Stimulated activated CD8-positive, alpha-beta memory T cell treated with anti-CD3 and anti-CD28 coated beads, Interleukin-7, amount 100 ng/mL, for 4 hours (primary cell): ENCODE results near the gene B3GNT2.

Source experiments
- DNase-seq, 2 donors: peaks; one replicate each; pipeline ENCODE4 v3.0.0-alpha.2; 2020; ENCODE audit warnings: low read depth in 2 of 2

B3GNT2 gene

DNA sequence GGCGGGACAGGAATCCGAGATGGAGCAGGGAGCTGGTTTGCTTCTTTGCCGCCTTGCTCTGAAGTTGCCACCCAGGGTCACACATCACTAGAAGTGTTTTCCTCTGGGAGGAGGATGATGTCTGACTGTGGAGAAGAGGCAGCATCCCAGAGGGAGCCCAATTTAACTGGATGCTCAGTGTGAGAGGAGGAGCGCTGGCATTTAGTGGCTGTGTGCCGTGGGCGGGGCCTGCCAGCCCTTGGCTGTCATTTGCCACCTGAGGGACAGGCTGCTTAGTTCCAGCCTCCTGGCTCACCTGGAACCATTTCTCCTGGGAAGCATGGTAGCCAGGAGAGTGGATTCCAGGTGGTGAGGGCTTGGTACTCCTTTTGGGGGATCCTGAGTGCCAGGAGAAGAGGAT, 9.6 kb downstream of the B3GNT2 start:
- DNase-seq = no peak

DNA sequence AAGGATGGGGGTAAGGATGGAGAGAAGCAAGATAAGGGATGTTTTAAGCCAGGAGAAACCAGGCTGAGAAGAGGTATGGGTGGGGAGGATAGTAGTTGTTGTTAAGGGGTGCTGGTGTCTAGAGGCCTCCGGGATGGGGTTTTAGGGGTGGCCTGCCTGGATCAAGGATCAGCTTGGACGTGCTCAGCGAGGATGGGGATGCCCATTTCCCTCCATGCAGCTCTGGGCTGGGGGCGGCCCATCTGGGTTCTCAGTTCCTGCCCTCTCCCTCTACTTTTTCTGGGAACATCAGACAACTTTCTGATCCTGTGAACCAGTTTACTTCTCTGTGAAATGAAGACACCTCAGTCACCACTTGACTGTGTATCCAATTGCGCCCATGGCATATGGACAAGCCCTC, 10.1 kb downstream of the B3GNT2 start:
- DNase-seq = no peak

DNA sequence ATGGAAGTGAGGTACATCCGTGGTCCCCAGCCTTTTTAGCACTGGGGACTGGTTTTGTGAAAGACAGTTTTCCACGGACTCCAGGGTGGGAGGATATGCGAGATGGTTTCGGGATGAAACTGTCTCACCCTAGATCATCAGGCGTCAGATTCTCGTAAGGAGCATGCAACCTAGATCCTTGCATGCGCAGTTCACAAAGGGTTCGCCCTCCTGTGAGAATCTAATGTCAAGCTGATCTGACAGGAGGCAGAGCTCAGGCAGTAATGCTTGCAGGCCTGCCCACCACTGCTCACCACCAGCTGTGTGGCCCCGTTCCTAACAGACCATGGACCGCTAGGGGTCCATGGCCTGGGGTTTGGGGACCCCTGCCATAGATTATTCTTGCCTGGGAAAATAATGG, 11.6 kb downstream of the B3GNT2 start:
- no peak for DNase-seq

DNA sequence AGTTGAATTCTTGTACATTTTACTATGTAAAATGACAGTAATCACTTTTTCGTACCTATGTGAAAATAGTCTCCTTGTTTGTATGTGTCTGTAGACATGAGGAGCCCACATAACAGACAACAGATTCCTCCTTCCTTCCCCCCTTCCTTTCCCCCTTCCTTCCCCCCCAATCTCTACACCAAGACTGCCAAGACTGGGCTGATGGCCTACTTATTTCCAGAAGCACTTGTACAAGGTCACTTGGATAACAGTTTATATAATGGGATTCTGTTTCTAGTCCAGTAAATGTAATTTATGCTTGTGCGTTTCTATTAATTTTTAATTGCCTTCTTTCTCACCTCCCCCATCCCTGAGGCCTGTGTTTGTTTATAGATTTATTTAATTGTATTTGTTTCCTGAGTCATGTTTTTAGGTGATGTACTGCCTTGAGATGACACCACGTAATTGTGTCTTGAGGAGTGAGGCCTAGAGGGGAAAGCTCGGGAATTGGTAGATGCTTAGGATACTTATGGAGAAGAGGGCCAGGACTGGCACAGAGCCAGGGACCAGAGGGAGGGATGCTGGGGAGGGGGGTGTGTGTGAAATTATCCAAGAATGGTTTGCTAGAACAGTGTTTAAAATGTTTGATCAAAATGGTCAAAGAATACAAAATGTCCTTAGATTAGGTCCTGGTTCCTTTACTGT, 12.3 kb downstream of the B3GNT2 start:
- DNase-seq = no peak

DNA sequence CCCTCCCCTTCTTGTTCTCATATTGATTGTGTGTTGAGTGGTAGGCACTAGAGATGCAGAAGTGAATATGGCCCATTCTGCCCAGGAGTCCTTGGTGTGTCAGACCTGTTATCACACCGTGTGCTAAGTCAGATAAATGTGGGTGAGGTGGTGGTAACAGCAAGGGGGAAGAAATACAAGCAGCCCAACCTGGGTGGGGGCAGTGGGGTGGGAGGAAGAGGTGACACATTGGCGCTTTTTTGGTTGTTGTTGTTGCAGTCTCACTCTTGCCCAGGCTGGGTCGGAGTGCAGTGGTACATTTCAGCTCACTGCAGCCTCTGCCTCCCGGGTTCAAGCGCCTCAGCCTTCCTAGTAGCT, 12.8 kb downstream of the B3GNT2 start:
- peak in 1 of 2 donors; percentile 59 for DNase-seq

DNA sequence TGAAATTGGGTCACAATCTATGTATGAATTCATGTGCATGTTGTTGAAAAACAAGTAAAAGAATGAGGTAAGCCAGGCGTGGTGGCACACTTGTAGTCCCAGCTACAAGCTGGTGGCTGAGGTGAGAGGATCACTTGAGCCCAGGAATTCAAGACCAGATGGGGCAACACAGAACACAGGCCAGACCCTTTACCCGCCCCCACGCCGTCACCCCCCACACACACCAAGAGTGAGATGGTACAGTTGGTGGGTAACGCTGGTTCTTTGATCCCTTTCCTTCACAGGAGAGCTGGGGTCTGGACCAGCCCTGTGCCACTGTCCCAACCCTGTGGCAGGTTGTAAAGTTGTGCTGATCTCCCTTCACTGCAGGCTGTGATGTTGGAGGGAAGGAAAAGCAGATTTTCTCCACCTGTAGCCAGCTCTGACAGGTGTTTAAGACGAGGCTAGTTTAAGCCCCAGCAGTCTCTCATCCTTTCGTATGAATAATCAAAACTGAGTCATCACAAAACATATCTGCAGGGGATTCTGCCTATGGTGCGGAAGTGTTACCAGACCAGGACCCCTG, 13.6 kb downstream of the B3GNT2 start:
- DNase-seq = no peak

DNA sequence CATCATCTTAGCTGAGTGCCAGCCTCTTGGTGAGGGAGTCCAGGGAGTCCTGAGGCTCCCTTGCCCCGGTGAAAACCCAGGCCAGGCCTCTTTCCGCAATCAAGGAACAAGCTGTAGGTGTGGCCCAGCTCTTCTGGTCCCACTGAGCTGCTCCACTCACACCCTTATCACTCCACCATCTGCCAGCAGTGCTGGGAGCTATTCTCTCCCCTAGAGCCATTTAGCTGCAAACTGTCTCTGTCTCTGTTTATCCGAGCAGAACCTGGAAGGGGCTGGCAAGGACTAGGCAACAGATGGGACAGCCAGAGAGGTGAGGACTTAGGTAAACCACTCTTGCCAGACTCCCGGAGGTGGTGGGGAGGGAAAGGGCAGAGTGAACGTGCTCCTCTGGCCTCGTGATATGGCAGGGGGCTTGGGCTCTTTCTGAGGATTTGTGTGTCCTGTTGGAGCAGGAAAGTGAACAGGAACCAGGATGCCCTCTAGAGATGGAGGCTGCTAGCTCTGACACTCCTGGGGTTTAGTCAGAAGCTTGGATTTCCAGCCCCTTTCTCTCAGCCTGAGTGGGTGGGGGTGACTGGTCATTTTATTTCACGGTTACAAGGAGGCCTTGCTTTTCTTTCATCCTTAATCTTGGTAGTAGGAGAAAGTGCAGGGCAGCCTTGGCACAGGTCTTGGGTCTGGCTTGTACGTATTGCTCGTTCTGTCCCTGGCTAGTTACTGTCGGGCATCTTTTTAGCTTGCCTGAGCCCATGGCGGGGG, 19.6 kb downstream of the B3GNT2 start:
- no peak for DNase-seq

DNA sequence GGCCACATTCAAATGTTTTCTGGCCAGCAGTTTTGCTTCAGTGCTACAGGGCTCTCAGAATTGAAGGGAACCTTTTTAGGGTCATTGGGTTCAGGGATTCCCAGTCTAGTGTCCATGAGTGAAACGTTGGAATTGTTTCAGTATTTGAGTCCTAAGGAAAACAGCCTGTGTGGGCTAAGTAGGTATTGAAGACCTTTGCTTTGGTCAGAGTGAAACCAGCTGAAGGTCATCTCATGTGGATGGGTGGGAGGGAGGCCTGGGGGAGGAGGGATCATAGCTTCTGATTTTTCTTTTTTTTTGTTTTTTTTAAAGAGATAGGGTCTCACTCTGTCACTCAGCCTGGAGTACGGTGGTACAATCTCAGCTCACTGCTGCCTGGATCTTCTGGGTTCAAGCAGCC, 20.2 kb downstream of the B3GNT2 start:
- DNase-seq = no peak

DNA sequence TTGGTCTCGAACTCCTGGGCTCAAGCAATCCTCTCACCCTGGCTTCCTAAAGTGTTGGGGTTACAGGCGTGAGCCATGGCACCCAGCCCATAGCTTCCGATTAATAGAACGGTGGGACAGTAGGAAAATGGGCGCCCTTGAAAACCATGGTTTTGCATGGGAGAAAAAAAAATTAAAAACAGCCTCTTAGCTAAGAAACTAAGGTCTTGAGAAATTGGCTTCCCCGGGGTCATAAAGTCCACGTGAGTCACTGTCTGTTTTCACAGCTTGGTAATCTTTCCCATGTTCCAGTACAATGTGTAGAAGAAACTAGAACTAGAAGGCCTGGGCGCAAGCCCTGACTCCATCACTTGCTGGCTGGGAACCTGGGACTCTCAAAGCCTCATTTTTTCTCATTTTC, 20.7 kb downstream of the B3GNT2 start:
- no peak for DNase-seq

DNA sequence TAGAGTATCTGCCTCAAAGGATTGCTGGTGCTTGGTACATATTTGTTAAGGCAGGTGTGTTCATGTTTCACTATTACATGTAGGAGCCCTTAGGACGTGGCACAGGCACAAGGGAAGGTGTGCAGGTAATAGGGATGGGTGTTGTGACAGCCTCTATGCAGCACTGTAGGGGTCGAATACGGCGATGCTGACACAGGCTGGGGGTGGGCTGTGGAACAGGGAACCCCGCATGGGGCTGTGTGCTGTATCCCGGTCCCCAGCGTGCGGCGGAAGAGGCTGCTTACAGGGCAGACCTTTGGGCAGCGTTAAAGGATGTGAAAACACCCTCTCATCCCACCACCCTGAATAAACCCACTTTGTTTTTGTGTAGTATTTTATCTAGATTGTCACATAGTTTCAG, 21.5 kb downstream of the B3GNT2 start:
- no peak for DNase-seq

DNA sequence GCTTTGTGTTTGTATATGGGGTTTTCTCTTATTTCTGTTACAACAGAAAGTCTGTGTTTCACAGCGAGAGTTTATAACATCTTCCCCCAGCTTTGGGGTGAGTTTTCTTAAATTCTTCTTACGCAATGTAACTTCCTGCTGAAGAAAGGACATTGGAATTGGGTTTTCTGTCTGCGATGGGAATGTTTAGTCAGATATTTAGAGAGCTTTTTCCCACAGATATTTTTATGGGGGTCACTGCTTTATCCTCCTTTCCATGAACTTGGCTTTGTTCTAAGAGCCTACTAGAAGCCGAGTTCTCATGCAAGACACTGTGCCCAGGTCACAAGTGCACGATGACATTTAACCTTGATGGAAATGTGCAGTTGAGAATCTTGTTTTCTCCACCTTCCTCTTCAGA, 22.1 kb downstream of the B3GNT2 start:
- no peak for DNase-seq

DNA sequence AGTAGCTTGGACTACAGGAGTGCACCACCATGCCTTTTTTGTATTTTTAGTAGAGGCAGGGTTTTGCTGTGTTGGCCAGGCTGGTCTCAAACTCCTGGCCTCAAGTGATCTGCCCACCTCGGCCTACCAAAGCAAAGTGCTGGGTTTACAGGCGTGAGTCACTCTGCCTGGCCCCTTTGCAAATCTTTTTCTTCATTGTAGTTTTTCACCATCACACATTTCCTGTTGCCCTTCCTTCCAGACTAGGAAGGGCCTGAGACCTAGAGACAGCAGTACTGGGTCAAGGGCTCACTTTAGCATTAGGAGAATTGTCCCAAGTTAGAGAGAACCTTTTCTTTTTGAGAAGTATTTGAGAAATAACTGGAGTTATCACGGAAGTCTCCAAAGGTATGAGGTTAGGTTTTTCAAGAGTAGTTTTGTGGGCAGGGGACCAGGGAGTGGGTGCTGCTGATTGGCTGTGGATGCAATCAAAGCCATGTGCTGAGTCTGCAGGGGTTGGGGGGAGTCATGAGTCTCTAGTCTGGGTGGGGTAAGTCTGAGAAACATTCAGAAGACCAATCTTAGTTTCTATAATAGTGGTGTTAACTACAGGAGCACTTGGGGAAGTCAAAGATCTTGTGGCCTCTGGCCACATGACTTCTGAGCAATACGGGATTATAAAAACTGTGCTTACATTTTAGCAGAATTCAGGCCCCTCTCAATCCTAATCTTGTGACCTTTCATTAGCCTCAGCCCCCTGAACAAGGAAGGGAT, 23.7 kb downstream of the B3GNT2 start:
- DNase-seq = no peak

DNA sequence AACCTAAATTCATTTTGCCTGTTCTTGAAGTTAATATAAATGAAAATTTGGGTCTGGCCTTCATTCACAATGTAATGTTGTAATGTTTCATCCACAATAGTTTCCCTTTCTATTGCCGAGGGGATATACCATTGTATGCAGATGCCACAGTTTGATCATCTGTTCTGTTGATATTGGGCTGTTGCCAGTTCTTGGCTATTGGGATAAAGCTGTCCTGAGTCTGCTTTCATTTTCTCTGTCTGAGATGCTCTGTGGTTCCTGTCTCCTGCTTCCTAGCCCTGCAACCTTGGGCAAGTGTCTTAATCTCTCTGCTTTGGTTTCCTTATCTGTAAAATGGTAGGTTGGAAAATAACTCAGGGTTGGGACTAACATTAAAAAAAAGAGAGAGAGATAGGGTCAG, 25.2 kb downstream of the B3GNT2 start:
- no peak for DNase-seq

DNA sequence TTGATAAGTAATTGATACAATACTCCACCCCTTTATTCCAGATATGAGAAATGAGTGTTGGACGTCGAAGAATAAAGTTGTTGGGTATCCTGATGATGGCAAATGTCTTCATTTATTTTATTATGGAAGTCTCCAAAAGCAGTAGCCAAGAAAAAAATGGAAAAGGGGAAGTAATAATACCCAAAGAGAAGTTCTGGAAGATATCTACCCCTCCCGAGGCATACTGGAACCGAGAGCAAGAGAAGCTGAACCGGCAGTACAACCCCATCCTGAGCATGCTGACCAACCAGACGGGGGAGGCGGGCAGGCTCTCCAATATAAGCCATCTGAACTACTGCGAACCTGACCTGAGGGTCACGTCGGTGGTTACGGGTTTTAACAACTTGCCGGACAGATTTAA, 26.3 kb downstream of the B3GNT2 start:
- no peak for DNase-seq

DNA sequence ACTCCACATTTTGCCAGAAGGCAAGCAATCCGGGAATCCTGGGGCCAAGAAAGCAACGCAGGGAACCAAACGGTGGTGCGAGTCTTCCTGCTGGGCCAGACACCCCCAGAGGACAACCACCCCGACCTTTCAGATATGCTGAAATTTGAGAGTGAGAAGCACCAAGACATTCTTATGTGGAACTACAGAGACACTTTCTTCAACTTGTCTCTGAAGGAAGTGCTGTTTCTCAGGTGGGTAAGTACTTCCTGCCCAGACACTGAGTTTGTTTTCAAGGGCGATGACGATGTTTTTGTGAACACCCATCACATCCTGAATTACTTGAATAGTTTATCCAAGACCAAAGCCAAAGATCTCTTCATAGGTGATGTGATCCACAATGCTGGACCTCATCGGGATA, 26.8 kb downstream of the B3GNT2 start:
- DNase-seq = no peak

DNA sequence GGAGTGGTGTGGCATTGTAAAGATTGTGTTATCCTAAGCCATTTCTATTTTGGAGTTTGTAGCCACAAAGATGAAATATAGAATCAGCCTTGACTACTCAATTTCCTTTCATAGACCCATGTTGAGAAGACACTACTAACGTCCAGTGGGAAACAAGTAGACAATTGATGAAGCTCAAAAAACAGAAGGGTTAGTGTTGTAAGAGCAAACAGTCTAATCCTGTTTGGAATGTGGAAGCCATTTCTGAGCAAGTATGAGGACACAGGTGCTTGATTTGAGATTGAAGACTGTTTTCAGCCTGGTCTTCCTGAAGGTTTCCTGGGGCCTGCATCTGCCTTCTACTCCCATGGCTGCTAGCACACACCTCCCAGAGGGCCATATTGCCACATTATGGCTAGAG, 29.1 kb downstream of the B3GNT2 start:
- DNase-seq = no peak

DNA sequence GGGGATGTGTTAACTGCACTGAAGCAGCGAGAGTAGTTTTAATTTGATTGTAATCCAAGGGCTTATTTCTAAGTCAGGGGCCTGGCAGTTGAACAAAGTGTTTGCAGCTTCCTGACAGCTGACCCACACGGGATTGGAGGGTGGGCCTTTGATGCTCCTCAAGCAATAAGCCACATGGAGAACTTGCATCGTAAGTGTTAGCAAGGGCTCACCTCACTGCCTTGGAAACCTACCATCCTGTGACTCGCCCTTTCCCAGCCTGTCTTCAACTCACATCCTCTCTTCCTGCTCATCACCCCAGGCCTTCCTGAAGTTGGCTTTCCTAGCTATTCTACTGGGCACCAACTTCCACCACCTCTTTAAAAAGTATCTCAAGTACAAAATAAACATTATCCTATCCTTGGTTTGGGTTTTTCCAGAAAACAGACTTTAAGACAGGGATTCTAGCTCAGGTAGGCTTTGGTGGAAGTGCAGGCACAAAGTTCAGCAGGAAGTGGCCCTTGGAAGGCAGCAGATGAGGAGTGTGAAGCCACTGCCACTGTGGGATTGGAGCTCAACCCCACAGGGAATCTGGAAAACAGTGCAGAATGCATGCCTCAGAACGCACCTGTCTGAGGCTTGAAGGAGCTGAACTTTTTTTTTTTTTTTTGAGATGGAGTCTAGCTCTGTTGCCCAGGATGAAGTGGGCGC, 31.6 kb downstream of the B3GNT2 start:
- DNase-seq = no peak

DNA sequence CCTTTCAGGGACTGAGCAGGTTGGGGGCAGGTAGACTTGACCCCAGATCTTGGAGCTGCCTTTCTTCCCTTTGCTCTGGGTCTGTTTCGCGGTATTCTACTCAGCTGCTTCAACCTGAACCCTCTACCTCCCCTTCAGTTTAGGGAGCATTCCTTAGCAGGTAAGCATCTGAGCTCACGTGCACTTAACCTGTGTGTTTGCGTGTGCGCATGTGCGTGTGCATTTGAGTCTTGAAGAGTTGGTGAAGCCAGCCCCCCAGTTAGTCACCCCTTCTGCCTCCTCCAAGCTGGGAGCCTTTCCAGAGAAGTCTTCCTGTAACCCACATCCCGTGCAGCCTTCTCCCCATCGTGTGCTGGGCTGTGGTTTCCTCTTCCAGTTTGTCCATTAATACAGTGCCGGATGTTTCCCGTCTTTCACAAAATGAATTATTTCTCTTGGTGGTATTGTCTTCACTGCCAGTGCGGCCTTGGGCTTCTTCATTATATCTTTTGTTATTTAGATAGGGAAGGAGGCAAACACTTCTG, 33.2 kb downstream of the B3GNT2 start:
- no peak for DNase-seq

DNA sequence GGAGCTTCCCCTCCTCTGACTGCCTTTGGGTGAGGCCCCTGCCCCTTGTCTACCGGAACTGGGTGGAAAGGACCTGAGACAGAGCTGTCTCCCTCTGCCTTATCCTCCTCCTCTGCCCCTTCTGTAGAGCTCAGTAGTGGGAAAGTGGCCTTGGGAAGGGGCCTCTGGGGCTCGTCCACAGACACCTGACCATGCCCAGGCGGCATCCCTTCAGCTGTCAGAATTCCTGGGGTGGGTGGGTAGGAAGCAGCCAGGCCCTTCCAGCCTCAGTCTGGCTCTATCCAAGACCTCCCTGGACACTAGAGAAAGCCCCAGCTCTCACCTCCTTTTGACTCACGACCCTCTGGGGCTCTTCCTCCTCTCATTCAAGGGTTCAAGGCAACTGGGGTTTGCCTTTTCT, 35.6 kb downstream of the B3GNT2 start:
- DNase-seq = no peak

DNA sequence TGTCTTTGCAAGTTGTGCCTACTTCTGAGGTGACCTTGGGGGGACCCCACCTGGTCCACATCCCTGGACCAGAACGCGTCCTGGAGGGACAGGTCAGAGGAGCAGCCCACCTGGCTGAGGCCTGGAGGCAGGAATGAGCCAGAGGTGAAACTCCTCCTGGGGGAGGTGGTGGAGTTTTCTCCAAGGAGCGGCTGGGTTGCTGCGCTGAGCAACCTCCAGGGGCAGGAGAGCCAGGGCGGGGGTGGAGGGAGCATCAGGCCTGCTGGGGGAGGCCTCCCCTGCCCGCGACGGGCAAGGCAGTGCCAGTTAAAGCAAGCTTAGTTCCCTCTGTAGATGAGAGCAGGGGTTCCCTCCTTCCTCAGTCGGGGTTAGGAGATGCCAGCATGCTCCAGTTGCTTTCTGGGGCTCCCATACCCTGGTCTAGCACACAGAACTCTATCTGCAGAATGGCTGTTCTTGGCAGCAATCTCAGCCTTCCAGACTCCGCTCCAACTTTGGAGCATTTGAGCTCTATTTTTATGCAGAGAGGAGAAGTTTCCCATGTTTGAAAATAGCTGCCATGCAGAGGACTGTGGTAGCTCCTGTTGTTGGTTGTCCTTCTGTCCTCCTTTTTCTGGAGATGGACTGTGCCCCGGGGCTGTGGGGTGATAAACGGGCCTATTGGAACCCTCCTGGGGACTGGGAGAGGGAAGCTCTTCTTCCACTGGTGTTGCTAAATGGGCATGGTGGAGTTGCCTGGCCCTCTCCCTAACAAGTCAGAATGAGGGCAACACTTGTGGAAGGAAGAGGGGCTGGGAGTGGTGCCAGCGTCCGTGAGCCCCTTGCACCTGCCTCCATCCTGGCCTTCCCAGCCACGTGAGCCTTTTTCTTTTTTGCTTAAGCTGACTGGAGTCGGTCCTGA, 39.1 kb downstream of the B3GNT2 start:
- DNase-seq = no peak

DNA sequence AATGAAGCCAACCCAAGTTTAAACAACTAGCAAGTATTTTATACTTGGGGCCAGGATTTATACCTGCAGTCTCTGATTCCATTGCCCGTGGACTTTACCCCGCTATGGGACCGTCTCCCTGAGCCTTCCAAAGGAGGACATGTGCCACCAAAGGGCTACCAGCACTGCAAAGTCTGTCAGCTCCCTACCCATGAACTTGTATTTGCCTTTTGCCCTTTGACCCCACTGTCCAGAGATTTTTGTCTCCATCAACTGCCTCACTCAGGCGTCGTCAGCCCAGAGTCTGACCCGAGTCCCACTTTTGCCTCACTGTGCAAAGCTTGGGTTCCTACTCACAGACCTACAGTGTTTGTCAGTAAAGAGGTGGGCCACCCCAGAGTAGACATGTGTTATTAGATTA, 40.6 kb downstream of the B3GNT2 start:
- no peak for DNase-seq
